HG03469 (cell line): ENCODE results near the gene FAM219A.

Experiments used
- ATAC-seq: cut with Tn5 transposase; IDR thresholded peaks from one replicate; pipeline ENCODE4 v1.9.1; 2021; ENCODE audit warnings: mild to moderate bottlenecking, moderate library complexity, moderate number of reproducible peaks; ENCODE audit not compliant: unreplicated experiment

FAM219A gene

GRCh38 chr9:34405719-34406118 is 52.7 kb downstream of the FAM219A start:
- no peak for ATAC-seq

- no peak for ATAC-seq
Observed at GRCh38 chr9:34403554-34404380, 54.6 kb downstream of the FAM219A start.

GRCh38 chr9:34400686-34401602 is 57.4 kb downstream of the FAM219A start:
- ATAC-seq: no peak

- no peak for ATAC-seq
Observed at GRCh38 chr9:34400275-34400674, 58.1 kb downstream of the FAM219A start.

GRCh38 chr9:34399729-34400128 is 58.6 kb downstream of the FAM219A start:
- no peak for ATAC-seq

GRCh38 chr9:34398875-34399274 is 59.5 kb downstream of the FAM219A start:
- no peak for ATAC-seq

GRCh38 chr9:34396276-34397214 is 61.8 kb downstream of the FAM219A start:
- ATAC-seq: no peak

- no peak for ATAC-seq
Observed at GRCh38 chr9:34392511-34392910, 65.9 kb downstream of the FAM219A start.

- no peak for ATAC-seq
Observed at GRCh38 chr9:34387239-34387638, 71.1 kb downstream of the FAM219A start.

GRCh38 chr9:34386656-34387055 is 71.7 kb downstream of the FAM219A start:
- ATAC-seq: no peak

GRCh38 chr9:34385561-34386230 is 72.7 kb downstream of the FAM219A start:
- no peak for ATAC-seq

- no peak for ATAC-seq
Observed at GRCh38 chr9:34384368-34385165, 73.8 kb downstream of the FAM219A start.

- ATAC-seq: no peak
Observed at GRCh38 chr9:34383904-34384303, 74.5 kb downstream of the FAM219A start.

- ATAC-seq: no peak
Observed at GRCh38 chr9:34382879-34383278, 75.5 kb downstream of the FAM219A start.

- ATAC-seq: no peak
Observed at GRCh38 chr9:34382054-34382453, 76.3 kb downstream of the FAM219A start.

GRCh38 chr9:34381323-34381722 is 77.0 kb downstream of the FAM219A start:
- ATAC-seq: no peak

GRCh38 chr9:34380511-34381315 is 77.7 kb downstream of the FAM219A start:
- no peak for ATAC-seq

GRCh38 chr9:34380034-34380510 is 78.3 kb downstream of the FAM219A start:
- no peak for ATAC-seq
